Gastrocnemius medialis (tissue), 4 donors: ENCODE results near the gene GALNS. TPM values are rescaled to one million over a fixed set of nuclear protein-coding genes. Genes with fewer than 3 reads are reported as not detected.
A peak's percentile ranks its signal among the peaks of the same experiment; 100 is the strongest.

Experiments used
- ATAC-seq, 2 donors: fragments of 150-250 bp; one replicate each; pipeline ENCODE4 v1.9.1; 2016
- DNase-seq, 2 donors: peaks; one replicate each; pipeline ENCODE4 v3.0.0-alpha.2; 2019
- H3K27ac ChIP-seq, 4 donors: fragments of 200-600 bp; sonication (generic); 1 replicate in 1 of 4; 2 replicates in 3 of 4; pipeline ENCODE4 v1.5.1; 2016 to 2018; ENCODE audit warnings: mild to moderate bottlenecking in 2 of 4, moderate library complexity in 1 of 4
- H3K27me3 ChIP-seq, 3 donors: fragments of 200-600 bp; sonication (generic) in 2 of 3; 1 replicate in 1 of 3; 2 replicates in 2 of 3; pipeline versions ENCODE4 v1.5.1 to v1.6.0; 2016 to 2019; ENCODE audit warnings: mild to moderate bottlenecking in 1 of 3, moderate library complexity in 1 of 3
- H3K36me3 ChIP-seq, 2 donors: fragments of 200-600 bp; sonication (generic) in 1 of 2; one replicate each; pipeline ENCODE4 v1.5.1; 2017 to 2018
- H3K4me1 ChIP-seq, 2 donors: fragments of 200-600 bp; sonication (generic) in 1 of 2; one replicate each; pipeline ENCODE4 v1.5.1; 2016 to 2017; ENCODE audit warnings: mild to moderate bottlenecking in 2 of 2
- H3K4me3 ChIP-seq, 4 donors: fragments of 200-600 bp; sonication (generic) in 3 of 4; 1 replicate in 1 of 4; 2 replicates in 3 of 4; pipeline ENCODE4 v1.5.1; 2016 to 2019; ENCODE audit warnings: mild to moderate bottlenecking in 2 of 4
- H3K9me3 ChIP-seq, 3 donors: fragments of 200-600 bp; sonication (generic) in 2 of 3; 1 replicate in 1 of 3; 2 replicates in 2 of 3; pipeline ENCODE4 v1.5.1; 2016 to 2019
- CTCF ChIP-seq, 5 experiments: fragments of 450-650 bp in 3 of 5; fragments of 200-600 bp in 2 of 5; sonication (generic) in 2 of 5; IDR thresholded peaks in 4 of 5; conservative IDR thresholded peaks in 1 of 5; 1 replicate in 4 of 5; 2 replicates in 1 of 5; pipeline ENCODE4 v1.5.1; 2016 to 2019; ENCODE audit warnings: antibody characterized with exemption in 5 of 5, mild to moderate bottlenecking in 3 of 5, moderate library complexity in 3 of 5
- POLR2A ChIP-seq, 2 donors: fragments of 450-650 bp; IDR thresholded peaks; one replicate each; pipeline ENCODE4 v1.6.1; 2017; ENCODE audit warnings: antibody characterized with exemption in 2 of 2, mild to moderate bottlenecking in 2 of 2, moderate library complexity in 2 of 2
- in situ Hi-C, 4 donors: fragments of 200-750 bp; cut with MboI; loops; one replicate each; pipeline versions ENCODE4 v1.15.0 to v1.8.0; 2017; ENCODE audit warnings: low sequenced_read_pairs in 4 of 4
- intact Hi-C: fragments of 100-400 bp; cut with DNase I; formaldehyde crosslinking; loops from one replicate; pipeline ENCODE4 v1.15.1; 2023; ENCODE audit warnings: low total_unique reads
- total RNA-seq, 4 donors: library from RNA; depleted of rRNA; stranded (reverse); fragments of >200 nt; gene quantifications; one replicate each; pipeline versions ENCODE4 v1.1.0 to v1.2.3, GENCODE V29; 2016

The GALNS gene
- total RNA-seq, 4 donors from 2014 or later = 8.8 to 14.7 (median 10.0) TPM

- H3K4me3 ChIP-seq = peak overlapping the region; percentile 70 to 81 (median 74)
- intact Hi-C loops (loop anchor here (1.0 to 10.0 kb wide), 7 partner anchors 8 to 946 kb away; partner anchors contain the start of genes ACSF3, CDH15, CDT1 and SLC7A5), in situ Hi-C loops (no loop called here)
- H3K27me3 ChIP-seq = no peaks in the 10 kb centered on the region
- DNase-seq (peak; percentile 59 to 61), ATAC-seq (peak; percentile 69 to 74)
- TF ChIP-seq POLR2A (IDR thresholded peaks at IDR 0.05) (peak in 1 of 2 donors; percentile 87), CTCF (IDR thresholded peaks at IDR 0.05 in 4 of 5, conservative IDR thresholded peaks at IDR 0.05 in 1 of 5) (no peak)
- H3K9me3 ChIP-seq = no peaks in the 10 kb centered on the region
- peaks cover 14 to 21% of the 10 kb centered on the region in 2 donors for H3K4me1 ChIP-seq
- peak overlapping the region; percentile 81 to 91 (median 90) for H3K27ac ChIP-seq
- peaks cover 0 to 10% of the 10 kb centered on the region in 2 donors for H3K36me3 ChIP-seq
Measured at GRCh38 chr16:88810912-88811768, 45.6 kb downstream of the GALNS start.

- Histone ChIP-seq H3K4me1 (peaks cover 14 to 18% of the 10 kb centered on the region in 2 donors), H3K9me3 (no peaks in the 10 kb centered on the region), H3K36me3 (peaks cover 0 to 10% of the 10 kb centered on the region in 2 donors), H3K4me3 (peak overlapping the region; percentile 70 to 81 (median 74)), H3K27me3 (no peaks in the 10 kb centered on the region), H3K27ac (peak overlapping the region; percentile 81 to 91 (median 90))
- in situ Hi-C loops = no loop called here
- DNase-seq = no peak
- no peak for TF ChIP-seq POLR2A (IDR thresholded peaks at IDR 0.05)
- no peak for TF ChIP-seq CTCF (IDR thresholded peaks at IDR 0.05 in 4 of 5, conservative IDR thresholded peaks at IDR 0.05 in 1 of 5)
- ATAC-seq = no peak
- intact Hi-C loops = loop anchor here (2.0 to 10.0 kb wide), 5 partner anchors 87 to 946 kb away; partner anchors contain the start of genes ACSF3, CDH15, SLC7A5 and ZNF778
Measured at GRCh38 chr16:88810166-88810911, 46.4 kb downstream of the GALNS start.

GRCh38 chr16:88809676-88810165 is 47.0 kb downstream of the GALNS start:
- in situ Hi-C loops = no loop called here

More at GRCh38 chr16:88809676-88810165, 47.0 kb downstream of the GALNS start:
- intact Hi-C loops = loop anchor here (2.0 to 10.0 kb wide), 5 partner anchors 88 to 945 kb away; partner anchors contain the start of genes ACSF3, CDH15, SLC7A5 and ZNF778
- H3K27me3 ChIP-seq = peaks cover 0 to 3% (median under 1%) of the 10 kb centered on the region in 3 donors
- no peak for ATAC-seq
- peaks cover 14 to 18% of the 10 kb centered on the region in 2 donors for H3K4me1 ChIP-seq
- no peak for TF ChIP-seq CTCF (IDR thresholded peaks at IDR 0.05 in 4 of 5, conservative IDR thresholded peaks at IDR 0.05 in 1 of 5)
- TF ChIP-seq POLR2A (IDR thresholded peaks at IDR 0.05) = no peak
- H3K36me3 ChIP-seq = peaks cover 0 to 10% of the 10 kb centered on the region in 2 donors
- no peak for DNase-seq
- no peak overlapping the region for H3K4me3 ChIP-seq
- no peak overlapping the region for H3K27ac ChIP-seq
- H3K9me3 ChIP-seq = no peaks in the 10 kb centered on the region
